Ecto neural progenitor cell (in vitro differentiated cells): ENCODE results near the gene ROBO4.

Source experiments
- DNase-seq: peaks from one replicate; pipeline ENCODE4 v3.0.0-alpha.2; 2018; ENCODE audit warnings: low spot score

ROBO4 gene

GRCh38 chr11:124889191-124890091, 8.2 kb downstream of the ROBO4 start:
- DNase-seq = peak; percentile 6

GRCh38 chr11:124887667-124888013, 10.0 kb downstream of the ROBO4 start:
- DNase-seq = no peak

GRCh38 chr11:124886978-124887666, 10.5 kb downstream of the ROBO4 start:
- no peak for DNase-seq

GRCh38 chr11:124886476-124886875, 11.2 kb downstream of the ROBO4 start:
- DNase-seq = no peak

- DNase-seq = no peak
Measured at GRCh38 chr11:124884869-124885479, 12.7 kb downstream of the ROBO4 start.

- no peak for DNase-seq
Measured at GRCh38 chr11:124884340-124884739, 13.3 kb downstream of the ROBO4 start.

GRCh38 chr11:124882339-124883071, 15.2 kb downstream of the ROBO4 start:
- no peak for DNase-seq

GRCh38 chr11:124880958-124881357, 16.7 kb downstream of the ROBO4 start:
- DNase-seq = no peak

- no peak for DNase-seq
Measured at GRCh38 chr11:124880290-124880611, 17.4 kb downstream of the ROBO4 start.

GRCh38 chr11:124879493-124880289, 18.0 kb downstream of the ROBO4 start:
- DNase-seq = no peak

- DNase-seq = no peak
Measured at GRCh38 chr11:124878759-124879492, 18.7 kb downstream of the ROBO4 start.

- DNase-seq = no peak
Measured at GRCh38 chr11:124877910-124878758, 19.5 kb downstream of the ROBO4 start.

- DNase-seq = no peak
Measured at GRCh38 chr11:124877631-124877909, 20.1 kb downstream of the ROBO4 start.

- no peak for DNase-seq
Measured at GRCh38 chr11:124876818-124877630, 20.6 kb downstream of the ROBO4 start.

GRCh38 chr11:124875943-124876817, 21.5 kb downstream of the ROBO4 start:
- peak; percentile 95 for DNase-seq

- no peak for DNase-seq
Measured at GRCh38 chr11:124875401-124875800, 22.3 kb downstream of the ROBO4 start.

GRCh38 chr11:124874571-124875255, 23.0 kb downstream of the ROBO4 start:
- no peak for DNase-seq

GRCh38 chr11:124873951-124874350, 23.7 kb downstream of the ROBO4 start:
- no peak for DNase-seq
